Hepatocyte (in vitro differentiated cells): Measurements from ENCODE around the gene PHLDA1. TPM values are rescaled to one million over a fixed set of nuclear protein-coding genes. Genes with fewer than 3 reads are reported as not detected.

Experiments used
- DNase-seq: peaks from one replicate; pipeline ENCODE4 v3.0.0-alpha.2; 2016; ENCODE audit warnings: low spot score
- H2AFZ ChIP-seq: fragments of 200-600 bp; sonication (generic); 2 replicates; pipeline ENCODE4 v1.6.0; 2016; ENCODE audit warnings: antibody characterized with exemption, mild to moderate bottlenecking
- H3K27ac ChIP-seq: fragments of 200-600 bp; sonication (generic); 2 replicates; pipeline ENCODE4 v1.5.1; 2016; ENCODE audit warnings: mild to moderate bottlenecking
- H3K27me3 ChIP-seq: fragments of 200-600 bp; sonication (generic); 2 replicates; pipeline ENCODE4 v1.6.1; 2016
- H3K36me3 ChIP-seq: fragments of 200-600 bp; sonication (generic); replicated peaks from 2 replicates; pipeline ENCODE4 v1.5.1; 2016; ENCODE audit warnings: low read depth; ENCODE audit not compliant: insufficient read depth
- H3K4me1 ChIP-seq: fragments of 200-600 bp; sonication (generic); 2 replicates; pipeline ENCODE4 v1.5.1; 2016; ENCODE audit warnings: mild to moderate bottlenecking, moderate library complexity; ENCODE audit not compliant: insufficient read depth
- H3K4me2 ChIP-seq: fragments of 200-600 bp; sonication (generic); 2 replicates; pipeline ENCODE4 v1.6.0; 2016
- H3K4me3 ChIP-seq: fragments of 200-600 bp; sonication (generic); 2 replicates; pipeline ENCODE4 v1.5.1; 2016; ENCODE audit warnings: mild to moderate bottlenecking
- H3K79me2 ChIP-seq: fragments of 200-600 bp; sonication (generic); 2 replicates; pipeline ENCODE4 v1.6.0; 2017; ENCODE audit warnings: mild to moderate bottlenecking
- H3K9me2 ChIP-seq: fragments of 200-600 bp; sonication (generic); replicated peaks from 2 replicates; pipeline ENCODE4 v1.6.0; 2017; ENCODE audit warnings: mild to moderate bottlenecking; ENCODE audit not compliant: insufficient read depth
- H3K9me3 ChIP-seq: fragments of 200-600 bp; sonication (generic); 2 replicates; pipeline ENCODE4 v1.5.1; 2016; ENCODE audit warnings: low read depth, mild to moderate bottlenecking
- H4K20me1 ChIP-seq: fragments of 200-600 bp; sonication (generic); 2 replicates; pipeline ENCODE4 v1.6.0; 2016; ENCODE audit warnings: mild to moderate bottlenecking; ENCODE audit not compliant: insufficient read depth, poor library complexity, severe bottlenecking
- CTCF ChIP-seq: fragments of 200-600 bp; sonication (generic); IDR thresholded peaks from 2 replicates; pipeline ENCODE4 v1.5.1; 2016; ENCODE audit warnings: antibody characterized with exemption, mild to moderate bottlenecking; ENCODE audit not compliant: poor library complexity
- EZH2 ChIP-seq: fragments of 200-600 bp; sonication (generic); IDR thresholded peaks from 2 replicates; pipeline ENCODE4 v1.6.1; 2016; ENCODE audit warnings: antibody characterized with exemption, mild to moderate bottlenecking, borderline replicate concordance
- EZH2phosphoT487 ChIP-seq: fragments of 200-600 bp; sonication (generic); IDR thresholded peaks from one replicate; pipeline ENCODE4 v1.6.1; 2018; ENCODE audit warnings: antibody characterized with exemption, mild to moderate bottlenecking, low read depth, moderate library complexity; ENCODE audit not compliant: unreplicated experiment, severe bottlenecking
- WGBS: methylation state at CpG from one replicate; pipeline ENCODE4 v1.1.6; 2016; ENCODE audit warnings: low lambda C conversion rate; ENCODE audit errors: missing lambda C conversion rate; 5-methylcytosine and 5-hydroxymethylcytosine counted together
- polyA plus RNA-seq: library from polyadenylated mRNA; unstranded; fragments of >200 nt; fragmentation: Nextera tagmentation; extraction: Ambion mirVana; gene quantifications from 2 replicates; pipeline ENCODE4 v1.2.1, GENCODE V29; 2016
- total RNA-seq: library from RNA; depleted of rRNA; stranded (reverse); fragments of >200 nt; gene quantifications from 2 replicates; pipeline ENCODE4 v1.2.3, GENCODE V29; 2014

Gene PHLDA1
- total and polyA plus RNA-seq, 2 experiments from 2014 or later = 29.9 to 50.8 TPM

- Histone ChIP-seq H4K20me1 (no peaks in the 10 kb centered on the region), H3K4me2 (no peak overlapping the region), H3K36me3 (no peaks in the 10 kb centered on the region), H2AFZ (no peak overlapping the region), H3K27me3 (no peaks in the 10 kb centered on the region), H3K27ac (peak overlapping the region; percentile 13), H3K9me3 (no peaks in the 10 kb centered on the region), H3K9me2 (no peaks in the 10 kb centered on the region), H3K4me1 (peaks cover 4% of the 10 kb centered on the region), H3K4me3 (no peak overlapping the region), H3K79me2 (no peaks in the 10 kb centered on the region)
- TF ChIP-seq EZH2phosphoT487 (no peak), CTCF (no peak), EZH2 (no peak)
- WGBS = 45% methylated on average over 6 of the region's 6 CpGs
- peak; percentile 28 for DNase-seq
Observed at GRCh38 chr12:76018111-76018510, 13.5 kb downstream of the PHLDA1 start.

GRCh38 chr12:76014007-76014406, 17.6 kb downstream of the PHLDA1 start:
- DNase-seq = no peak
- no peak for TF ChIP-seq EZH2
- TF ChIP-seq EZH2phosphoT487 = no peak
- TF ChIP-seq CTCF = no peak
- Histone ChIP-seq H3K79me2 (no peaks in the 10 kb centered on the region), H2AFZ (no peak overlapping the region), H3K4me1 (peaks cover 12% of the 10 kb centered on the region), H3K4me3 (no peak overlapping the region), H4K20me1 (no peaks in the 10 kb centered on the region), H3K36me3 (no peaks in the 10 kb centered on the region), H3K4me2 (no peak overlapping the region), H3K27ac (no peak overlapping the region), H3K9me2 (no peaks in the 10 kb centered on the region), H3K27me3 (no peaks in the 10 kb centered on the region), H3K9me3 (no peaks in the 10 kb centered on the region)
- 38% methylated on average over 8 of the region's 8 CpGs for WGBS

- Histone ChIP-seq H3K79me2 (no peaks in the 10 kb centered on the region), H2AFZ (no peak overlapping the region), H3K4me1 (peaks cover 12% of the 10 kb centered on the region), H3K4me3 (no peak overlapping the region), H4K20me1 (no peaks in the 10 kb centered on the region), H3K27me3 (no peaks in the 10 kb centered on the region), H3K9me3 (no peaks in the 10 kb centered on the region), H3K27ac (no peak overlapping the region), H3K36me3 (no peaks in the 10 kb centered on the region), H3K4me2 (no peak overlapping the region), H3K9me2 (no peaks in the 10 kb centered on the region)
- TF ChIP-seq EZH2phosphoT487 (no peak), CTCF (no peak), EZH2 (no peak)
- WGBS = 95% methylated on average over 4 of the region's 4 CpGs
- DNase-seq = no peak
Observed at GRCh38 chr12:76013603-76014002, 18.0 kb downstream of the PHLDA1 start.

GRCh38 chr12:76012644-76013043, 18.9 kb downstream of the PHLDA1 start:
- Histone ChIP-seq H3K9me2 (no peaks in the 10 kb centered on the region), H2AFZ (no peak overlapping the region), H3K4me3 (no peak overlapping the region), H4K20me1 (no peaks in the 10 kb centered on the region), H3K4me1 (peaks cover 12% of the 10 kb centered on the region), H3K79me2 (no peaks in the 10 kb centered on the region), H3K27ac (no peak overlapping the region), H3K36me3 (no peaks in the 10 kb centered on the region), H3K27me3 (no peaks in the 10 kb centered on the region), H3K9me3 (no peaks in the 10 kb centered on the region), H3K4me2 (no peak overlapping the region)
- WGBS = 75% methylated on average over 4 of the region's 4 CpGs
- no peak for TF ChIP-seq CTCF
- TF ChIP-seq EZH2 = no peak
- no peak for TF ChIP-seq EZH2phosphoT487
- DNase-seq = no peak
